Transverse colon (tissue), 3 donors: Measurements from ENCODE around the gene EVI5L.

Experiments used
- POLR2A ChIP-seq: fragments of 450-650 bp; IDR thresholded peaks from one replicate; pipeline ENCODE4 v1.6.1; 2016; ENCODE audit warnings: antibody characterized with exemption, mild to moderate bottlenecking, moderate library complexity
- TF ChIP-seq, protein P1 (sequence below), 5 experiments: fragments of 200-600 bp in 3 of 5; fragments of 450-650 bp in 2 of 5; sonication (generic) in 3 of 5; IDR thresholded peaks; 1 replicate in 2 of 5; 2 replicates in 3 of 5; pipeline ENCODE4 v1.5.1; 2016 to 2017; ENCODE audit warnings: antibody characterized with exemption in 5 of 5, inconsistent platforms in 3 of 5, mild to moderate bottlenecking in 2 of 5, moderate library complexity in 1 of 5

DNA sequence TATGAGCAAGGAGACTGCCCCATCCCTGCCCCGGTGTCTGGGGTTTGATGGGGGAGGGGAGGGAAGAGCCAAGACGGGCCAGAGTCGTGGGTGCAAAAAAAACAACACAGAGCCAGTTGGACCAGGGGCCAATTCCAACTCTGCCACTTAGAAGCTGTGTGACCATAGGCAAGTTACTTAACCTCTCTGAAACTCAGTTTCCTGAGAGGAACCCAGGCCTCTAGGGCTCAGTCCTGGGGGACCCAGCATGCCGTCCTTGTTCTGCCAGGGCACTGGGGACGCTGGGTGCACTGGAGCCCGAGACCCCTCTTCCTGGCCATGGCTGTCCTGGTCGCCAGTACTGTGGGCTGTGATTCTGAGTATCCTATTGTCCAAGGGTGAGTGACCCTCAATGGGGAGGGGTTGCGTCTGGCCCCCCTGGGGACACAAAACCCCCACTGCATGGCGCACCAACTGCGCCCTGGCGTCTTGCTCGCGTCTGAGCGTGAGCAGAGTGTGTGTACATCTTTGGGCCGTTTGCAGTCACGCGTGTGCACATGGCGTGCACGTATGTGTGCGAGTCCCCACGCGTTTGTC, 42.3 kb upstream of the EVI5L start:
- TF ChIP-seq, protein P1, sequence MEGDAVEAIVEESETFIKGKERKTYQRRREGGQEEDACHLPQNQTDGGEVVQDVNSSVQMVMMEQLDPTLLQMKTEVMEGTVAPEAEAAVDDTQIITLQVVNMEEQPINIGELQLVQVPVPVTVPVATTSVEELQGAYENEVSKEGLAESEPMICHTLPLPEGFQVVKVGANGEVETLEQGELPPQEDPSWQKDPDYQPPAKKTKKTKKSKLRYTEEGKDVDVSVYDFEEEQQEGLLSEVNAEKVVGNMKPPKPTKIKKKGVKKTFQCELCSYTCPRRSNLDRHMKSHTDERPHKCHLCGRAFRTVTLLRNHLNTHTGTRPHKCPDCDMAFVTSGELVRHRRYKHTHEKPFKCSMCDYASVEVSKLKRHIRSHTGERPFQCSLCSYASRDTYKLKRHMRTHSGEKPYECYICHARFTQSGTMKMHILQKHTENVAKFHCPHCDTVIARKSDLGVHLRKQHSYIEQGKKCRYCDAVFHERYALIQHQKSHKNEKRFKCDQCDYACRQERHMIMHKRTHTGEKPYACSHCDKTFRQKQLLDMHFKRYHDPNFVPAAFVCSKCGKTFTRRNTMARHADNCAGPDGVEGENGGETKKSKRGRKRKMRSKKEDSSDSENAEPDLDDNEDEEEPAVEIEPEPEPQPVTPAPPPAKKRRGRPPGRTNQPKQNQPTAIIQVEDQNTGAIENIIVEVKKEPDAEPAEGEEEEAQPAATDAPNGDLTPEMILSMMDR (IDR thresholded peaks at IDR 0.05), result no peak
- TF ChIP-seq POLR2A, result no peak
